ENCODE data around the gene FIBCD1.

FIBCD1 gene

GRCh38 chr9:130943221-130943620, 4.2 kb upstream of the FIBCD1 start:
- TF ChIP-seq GABPA (IDR thresholded peaks at IDR 0.05; ENCODE audit: low read depth) (no peak), POLR2AphosphoS5 (IDR thresholded peaks at IDR 0.05; ENCODE audit: low read depth) (no peak), SPI1 (IDR thresholded peaks at IDR 0.05; ENCODE audit: borderline replicate concordance, low read depth) (no peak)
- TF ChIP-seq, protein P1, sequence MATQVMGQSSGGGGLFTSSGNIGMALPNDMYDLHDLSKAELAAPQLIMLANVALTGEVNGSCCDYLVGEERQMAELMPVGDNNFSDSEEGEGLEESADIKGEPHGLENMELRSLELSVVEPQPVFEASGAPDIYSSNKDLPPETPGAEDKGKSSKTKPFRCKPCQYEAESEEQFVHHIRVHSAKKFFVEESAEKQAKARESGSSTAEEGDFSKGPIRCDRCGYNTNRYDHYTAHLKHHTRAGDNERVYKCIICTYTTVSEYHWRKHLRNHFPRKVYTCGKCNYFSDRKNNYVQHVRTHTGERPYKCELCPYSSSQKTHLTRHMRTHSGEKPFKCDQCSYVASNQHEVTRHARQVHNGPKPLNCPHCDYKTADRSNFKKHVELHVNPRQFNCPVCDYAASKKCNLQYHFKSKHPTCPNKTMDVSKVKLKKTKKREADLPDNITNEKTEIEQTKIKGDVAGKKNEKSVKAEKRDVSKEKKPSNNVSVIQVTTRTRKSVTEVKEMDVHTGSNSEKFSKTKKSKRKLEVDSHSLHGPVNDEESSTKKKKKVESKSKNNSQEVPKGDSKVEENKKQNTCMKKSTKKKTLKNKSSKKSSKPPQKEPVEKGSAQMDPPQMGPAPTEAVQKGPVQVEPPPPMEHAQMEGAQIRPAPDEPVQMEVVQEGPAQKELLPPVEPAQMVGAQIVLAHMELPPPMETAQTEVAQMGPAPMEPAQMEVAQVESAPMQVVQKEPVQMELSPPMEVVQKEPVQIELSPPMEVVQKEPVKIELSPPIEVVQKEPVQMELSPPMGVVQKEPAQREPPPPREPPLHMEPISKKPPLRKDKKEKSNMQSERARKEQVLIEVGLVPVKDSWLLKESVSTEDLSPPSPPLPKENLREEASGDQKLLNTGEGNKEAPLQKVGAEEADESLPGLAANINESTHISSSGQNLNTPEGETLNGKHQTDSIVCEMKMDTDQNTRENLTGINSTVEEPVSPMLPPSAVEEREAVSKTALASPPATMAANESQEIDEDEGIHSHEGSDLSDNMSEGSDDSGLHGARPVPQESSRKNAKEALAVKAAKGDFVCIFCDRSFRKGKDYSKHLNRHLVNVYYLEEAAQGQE (IDR thresholded peaks at IDR 0.05; ENCODE audit: insufficient replicate concordance, low read depth), result no peak
- TF ChIP-seq, protein P2, sequence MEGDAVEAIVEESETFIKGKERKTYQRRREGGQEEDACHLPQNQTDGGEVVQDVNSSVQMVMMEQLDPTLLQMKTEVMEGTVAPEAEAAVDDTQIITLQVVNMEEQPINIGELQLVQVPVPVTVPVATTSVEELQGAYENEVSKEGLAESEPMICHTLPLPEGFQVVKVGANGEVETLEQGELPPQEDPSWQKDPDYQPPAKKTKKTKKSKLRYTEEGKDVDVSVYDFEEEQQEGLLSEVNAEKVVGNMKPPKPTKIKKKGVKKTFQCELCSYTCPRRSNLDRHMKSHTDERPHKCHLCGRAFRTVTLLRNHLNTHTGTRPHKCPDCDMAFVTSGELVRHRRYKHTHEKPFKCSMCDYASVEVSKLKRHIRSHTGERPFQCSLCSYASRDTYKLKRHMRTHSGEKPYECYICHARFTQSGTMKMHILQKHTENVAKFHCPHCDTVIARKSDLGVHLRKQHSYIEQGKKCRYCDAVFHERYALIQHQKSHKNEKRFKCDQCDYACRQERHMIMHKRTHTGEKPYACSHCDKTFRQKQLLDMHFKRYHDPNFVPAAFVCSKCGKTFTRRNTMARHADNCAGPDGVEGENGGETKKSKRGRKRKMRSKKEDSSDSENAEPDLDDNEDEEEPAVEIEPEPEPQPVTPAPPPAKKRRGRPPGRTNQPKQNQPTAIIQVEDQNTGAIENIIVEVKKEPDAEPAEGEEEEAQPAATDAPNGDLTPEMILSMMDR (IDR thresholded peaks at IDR 0.05; ENCODE audit: insufficient read depth, low read length), result no peak
- no peak for DNase-seq (ENCODE audit: low read depth in 1 of 2, low spot score in 1 of 2)
- Histone ChIP-seq H3K4me3 (replicated peaks; ENCODE audit: insufficient read depth, low read length) (no peak overlapping the region), H3K27ac (replicated peaks) (no peak overlapping the region), H3K27me3 (ENCODE audit: insufficient read depth, poor library complexity, severe bottlenecking) (peaks cover 17% of the 10 kb centered on the region)

DNA sequence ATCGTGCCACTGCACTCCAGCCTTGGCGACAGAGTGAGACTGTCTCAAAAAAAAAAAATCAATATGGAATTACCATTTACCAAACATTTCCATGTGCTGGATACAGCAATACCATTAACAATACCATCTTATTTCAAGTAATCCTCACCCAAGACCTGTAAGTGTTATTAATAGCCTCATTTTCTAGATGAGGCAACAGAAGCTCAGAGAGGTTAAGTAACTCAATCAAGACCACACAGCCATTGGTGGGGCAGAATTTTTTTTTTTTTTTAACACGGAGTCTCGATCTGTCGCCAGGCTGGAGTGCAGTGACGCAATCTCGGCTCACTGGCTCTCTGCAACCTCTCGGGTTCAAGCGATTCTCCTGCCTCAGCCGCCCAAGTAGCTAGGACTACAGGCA, 3.6 kb upstream of the FIBCD1 start:
- Histone ChIP-seq H3K27ac (replicated peaks) (no peak overlapping the region), H3K4me3 (replicated peaks; ENCODE audit: insufficient read depth, low read length) (no peak overlapping the region), H3K27me3 (ENCODE audit: insufficient read depth, poor library complexity, severe bottlenecking) (peaks cover 23% of the 10 kb centered on the region)
- TF ChIP-seq, protein P1 (IDR thresholded peaks at IDR 0.05; ENCODE audit: insufficient replicate concordance, low read depth), result no peak
- DNase-seq (ENCODE audit: low read depth in 1 of 2, low spot score in 1 of 2), result no peak

DNA sequence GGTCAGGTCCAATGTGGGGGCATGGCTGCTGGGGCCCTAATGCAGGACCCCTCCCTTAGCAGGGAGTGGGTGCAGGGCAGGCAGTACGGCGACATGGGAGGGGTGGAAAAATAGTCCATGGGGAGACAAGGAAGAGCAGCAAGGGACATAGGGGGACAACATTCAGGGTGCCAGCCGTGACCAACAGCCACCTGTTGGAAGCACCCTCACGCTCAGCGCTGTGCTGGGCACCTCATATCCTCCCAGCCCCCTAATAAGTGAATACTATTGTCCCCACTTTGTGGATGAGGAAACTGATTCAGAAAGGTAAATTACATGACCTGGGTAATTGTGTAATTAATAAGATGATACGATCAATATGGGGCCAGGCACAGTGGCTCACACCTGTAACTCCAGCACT, 3.0 kb upstream of the FIBCD1 start:
- DNase-seq (ENCODE audit: low read depth in 1 of 2, low spot score in 1 of 2), result no peak
- Histone ChIP-seq H3K27me3 (ENCODE audit: insufficient read depth, poor library complexity, severe bottlenecking) (peaks cover 29% of the 10 kb centered on the region), H3K27ac (replicated peaks) (no peak overlapping the region), H3K4me3 (replicated peaks; ENCODE audit: insufficient read depth, low read length) (no peak overlapping the region)
- TF ChIP-seq POLR2AphosphoS5 (IDR thresholded peaks at IDR 0.05; ENCODE audit: low read depth), result no peak
- TF ChIP-seq GABPA (IDR thresholded peaks at IDR 0.05; ENCODE audit: low read depth), result no peak
- TF ChIP-seq, protein P2 (IDR thresholded peaks at IDR 0.05; ENCODE audit: insufficient read depth, low read length), result no peak
- TF ChIP-seq, protein P1 (IDR thresholded peaks at IDR 0.05; ENCODE audit: insufficient replicate concordance, low read depth), result no peak
- TF ChIP-seq SPI1 (IDR thresholded peaks at IDR 0.05; ENCODE audit: borderline replicate concordance, low read depth), result no peak
